ENCODE measurements around the gene DNAAF2.

DNA sequence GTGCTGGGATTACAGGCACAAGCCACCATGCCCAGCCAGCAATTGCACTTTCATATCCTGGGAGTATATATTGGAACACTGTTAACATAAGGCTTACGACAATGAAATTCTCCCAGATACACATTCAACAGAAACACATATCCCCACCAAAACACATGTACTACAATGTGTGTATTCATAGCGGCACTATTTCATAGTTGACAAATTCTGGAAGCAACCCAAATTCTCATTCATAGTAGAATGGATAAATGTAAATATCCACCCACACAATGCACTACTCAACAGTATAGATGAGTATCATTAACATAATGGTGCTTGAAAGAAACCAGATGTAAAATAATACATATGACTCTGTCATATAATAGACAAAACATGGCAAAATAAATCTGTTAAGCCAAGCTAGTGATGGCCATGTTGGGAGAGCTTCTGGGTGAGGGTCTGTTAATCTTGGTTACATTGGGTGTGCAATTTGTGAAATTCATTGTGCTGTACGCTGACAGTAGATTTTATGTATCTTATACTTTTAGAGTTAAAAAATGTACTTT is 2.6 kb upstream of the DNAAF2 start:
- TF ChIP-seq CTCF (conservative IDR thresholded peaks at IDR 0.05; ENCODE audit: low read depth, low read length) (no peak), EZH2 (IDR thresholded peaks at IDR 0.05; ENCODE audit: borderline replicate concordance, low read depth, low read length, poor library complexity, severe bottlenecking) (no peak)

All from A673 (cell line).